Osteoblast (primary cell): ENCODE data around the gene GRXCR1. TPM values are rescaled to one million over a fixed set of nuclear protein-coding genes. Genes with fewer than 3 reads are reported as not detected.

Experiments used
- DNase-seq: peaks from one replicate; pipeline ENCODE4 v3.0.0; 2011; ENCODE audit warnings: low spot score, mixed read lengths; ENCODE audit not compliant: insufficient read length; ENCODE audit errors: missing footprints
- H2AFZ ChIP-seq: 2 replicates; pipeline ENCODE4 v1.6.0; 2011; ENCODE audit warnings: mild to moderate bottlenecking, low read length
- H3K27ac ChIP-seq: 2 replicates; pipeline ENCODE4 v1.5.1; 2011; ENCODE audit warnings: mild to moderate bottlenecking, low read depth, low read length, moderate library complexity
- H3K27me3 ChIP-seq: 2 replicates; pipeline ENCODE4 v1.6.0; 2012; ENCODE audit warnings: mild to moderate bottlenecking, control low read depth, inconsistent platforms, low read length, moderate library complexity; ENCODE audit not compliant: insufficient read depth
- H3K36me3 ChIP-seq: 2 replicates; pipeline ENCODE4 v1.5.1; 2011; ENCODE audit warnings: mild to moderate bottlenecking, low read length, control low read depth, moderate library complexity; ENCODE audit not compliant: insufficient read depth
- H3K4me1 ChIP-seq: 2 replicates; pipeline ENCODE4 v1.5.1; 2011; ENCODE audit warnings: mild to moderate bottlenecking, low read length, control low read depth, moderate library complexity; ENCODE audit not compliant: insufficient read depth
- H3K4me2 ChIP-seq: 2 replicates; pipeline ENCODE4 v1.6.0; 2011; ENCODE audit warnings: mild to moderate bottlenecking, low read length; ENCODE audit not compliant: insufficient read depth
- H3K4me3 ChIP-seq: fragments of 200-600 bp; sonication (generic); 3 replicates; pipeline ENCODE4 v1.5.1; 2012; ENCODE audit warnings: mild to moderate bottlenecking, low read length, inconsistent platforms; ENCODE audit not compliant: insufficient read depth
- H3K79me2 ChIP-seq: 2 replicates; pipeline ENCODE4 v1.6.0; 2012; ENCODE audit warnings: mild to moderate bottlenecking, low read length, control low read depth, inconsistent platforms; ENCODE audit not compliant: insufficient read depth
- H3K9me3 ChIP-seq: 2 replicates; pipeline ENCODE4 v1.5.1; 2011; ENCODE audit warnings: low read depth, low read length, control low read depth
- H4K20me1 ChIP-seq: 2 replicates; pipeline ENCODE4 v1.6.0; 2012; ENCODE audit warnings: mild to moderate bottlenecking, low read length, control low read depth; ENCODE audit not compliant: insufficient read depth
- total RNA-seq: library from RNA; depleted of rRNA; stranded (reverse); fragments of >200 nt; gene quantifications from 2 replicates; pipeline ENCODE4 v1.2.3, GENCODE V29; 2012
- TF ChIP-seq, protein P1 (sequence below): IDR thresholded peaks from 2 replicates; pipeline ENCODE4 v1.5.1; 2011; ENCODE audit warnings: mild to moderate bottlenecking, low read depth, low read length, moderate library complexity; ENCODE audit errors: extremely low read depth

The GRXCR1 gene
- total RNA-seq, 1 donor = not detected

DNA sequence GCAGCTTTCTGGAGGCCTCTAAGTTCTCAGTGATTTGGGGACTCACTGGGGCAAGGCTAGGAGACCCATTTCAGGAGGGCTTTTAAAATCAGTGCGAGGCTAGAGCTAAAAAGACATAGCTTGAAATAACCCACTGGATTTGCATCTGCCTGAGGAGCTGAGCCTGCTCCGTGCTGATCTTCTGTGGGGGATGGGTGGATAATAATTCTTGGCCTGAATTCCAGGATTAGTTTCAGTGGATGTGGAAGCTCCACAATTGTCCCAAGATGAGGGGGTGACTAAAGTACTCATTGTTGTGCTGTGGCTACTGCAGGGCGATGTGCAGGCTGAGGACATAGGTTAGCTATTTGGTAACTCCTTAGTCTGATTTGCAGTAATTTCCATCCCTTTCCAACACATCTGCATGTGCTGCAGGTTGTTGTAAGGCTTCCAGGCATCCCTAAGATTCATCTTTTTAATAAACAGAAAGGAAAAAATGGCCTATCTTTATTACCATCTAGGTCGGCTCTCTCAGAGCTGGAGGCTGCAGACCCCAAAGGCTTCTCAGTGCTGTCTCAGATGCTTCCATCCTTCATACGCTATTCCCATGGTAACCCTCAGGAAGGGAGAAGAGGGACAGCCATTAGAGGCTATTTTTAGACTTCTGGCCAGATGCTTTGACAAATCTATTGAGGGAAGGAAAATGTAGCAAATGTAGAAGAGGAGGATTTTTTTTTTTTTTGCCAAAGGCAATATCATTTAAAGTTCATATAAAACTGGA, 63.4 kb downstream of the GRXCR1 start:
- Histone ChIP-seq H3K9me3 (peaks cover 3% of the 10 kb centered on the region), H3K4me3 (no peak overlapping the region), H3K36me3 (no peaks in the 10 kb centered on the region), H2AFZ (no peak overlapping the region), H3K27ac (no peak overlapping the region), H3K4me1 (no peaks in the 10 kb centered on the region), H4K20me1 (no peaks in the 10 kb centered on the region), H3K79me2 (no peaks in the 10 kb centered on the region), H3K27me3 (no peaks in the 10 kb centered on the region), H3K4me2 (no peak overlapping the region)
- TF ChIP-seq, protein P1, sequence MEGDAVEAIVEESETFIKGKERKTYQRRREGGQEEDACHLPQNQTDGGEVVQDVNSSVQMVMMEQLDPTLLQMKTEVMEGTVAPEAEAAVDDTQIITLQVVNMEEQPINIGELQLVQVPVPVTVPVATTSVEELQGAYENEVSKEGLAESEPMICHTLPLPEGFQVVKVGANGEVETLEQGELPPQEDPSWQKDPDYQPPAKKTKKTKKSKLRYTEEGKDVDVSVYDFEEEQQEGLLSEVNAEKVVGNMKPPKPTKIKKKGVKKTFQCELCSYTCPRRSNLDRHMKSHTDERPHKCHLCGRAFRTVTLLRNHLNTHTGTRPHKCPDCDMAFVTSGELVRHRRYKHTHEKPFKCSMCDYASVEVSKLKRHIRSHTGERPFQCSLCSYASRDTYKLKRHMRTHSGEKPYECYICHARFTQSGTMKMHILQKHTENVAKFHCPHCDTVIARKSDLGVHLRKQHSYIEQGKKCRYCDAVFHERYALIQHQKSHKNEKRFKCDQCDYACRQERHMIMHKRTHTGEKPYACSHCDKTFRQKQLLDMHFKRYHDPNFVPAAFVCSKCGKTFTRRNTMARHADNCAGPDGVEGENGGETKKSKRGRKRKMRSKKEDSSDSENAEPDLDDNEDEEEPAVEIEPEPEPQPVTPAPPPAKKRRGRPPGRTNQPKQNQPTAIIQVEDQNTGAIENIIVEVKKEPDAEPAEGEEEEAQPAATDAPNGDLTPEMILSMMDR = no peak
- no peak for DNase-seq

GRCh38 chr4:42965326-42965725, 72.8 kb downstream of the GRXCR1 start:
- Histone ChIP-seq H3K9me3 (no peaks in the 10 kb centered on the region), H3K4me2 (no peak overlapping the region), H3K27me3 (no peaks in the 10 kb centered on the region), H2AFZ (no peak overlapping the region), H4K20me1 (no peaks in the 10 kb centered on the region), H3K27ac (no peak overlapping the region), H3K36me3 (no peaks in the 10 kb centered on the region), H3K4me3 (no peak overlapping the region), H3K4me1 (no peaks in the 10 kb centered on the region), H3K79me2 (no peaks in the 10 kb centered on the region)
- no peak for DNase-seq
- TF ChIP-seq, protein P1 = no peak

- no peak for DNase-seq
- no peaks in the 10 kb centered on the region for H4K20me1 ChIP-seq
- no peaks in the 10 kb centered on the region for H3K4me1 ChIP-seq
- no peak overlapping the region for H3K27ac ChIP-seq
- no peak overlapping the region for H3K4me3 ChIP-seq
- H2AFZ ChIP-seq = no peak overlapping the region
- H3K9me3 ChIP-seq = peaks cover 3% of the 10 kb centered on the region
- no peak overlapping the region for H3K4me2 ChIP-seq
- H3K27me3 ChIP-seq = no peaks in the 10 kb centered on the region
- no peaks in the 10 kb centered on the region for H3K36me3 ChIP-seq
- H3K79me2 ChIP-seq = no peaks in the 10 kb centered on the region
- TF ChIP-seq, protein P1 = no peak
These were observed 93.5 kb downstream of the GRXCR1 start for GRCh38 chr4:42985976-42986375.

GRCh38 chr4:42995343-42995944, 102.9 kb downstream of the GRXCR1 start:
- TF ChIP-seq, protein P1 = peak; percentile 53

More at GRCh38 chr4:42995343-42995944, 102.9 kb downstream of the GRXCR1 start:
- DNase-seq = peak; percentile 47
- Histone ChIP-seq H2AFZ (no peak overlapping the region), H3K27ac (no peak overlapping the region), H3K27me3 (no peaks in the 10 kb centered on the region), H3K4me2 (no peak overlapping the region), H3K4me3 (no peak overlapping the region), H3K9me3 (no peaks in the 10 kb centered on the region), H4K20me1 (no peaks in the 10 kb centered on the region), H3K79me2 (no peaks in the 10 kb centered on the region), H3K36me3 (no peaks in the 10 kb centered on the region), H3K4me1 (no peaks in the 10 kb centered on the region)
